OCI-LY7 (cell line): ENCODE measurements around the gene SLC8B1. TPM values are rescaled to one million over a fixed set of nuclear protein-coding genes. Genes with fewer than 3 reads are reported as not detected.

Source experiments
- BruUV-seq: library from RNA; stranded (reverse); fragments of 400-500 nt; replicated peaks from 2 replicates; lab custom pipeline; 2021; lab: Mats Ljungman, UMichigan
- CTCF ChIA-PET: fragments of 300-600 bp; sonication (Branson Sonifier 250); formaldehyde crosslinking; loops from one replicate; lab custom pipeline; 2022; ENCODE audit warnings: antibody characterized with exemption; ENCODE audit not compliant: unreplicated experiment; lab: Charles Lee
- POLR2A ChIA-PET: fragments of 300-600 bp; sonication (Branson Sonifier 250); formaldehyde crosslinking; loops from one replicate; lab custom pipeline; 2022; ENCODE audit warnings: antibody characterized with exemption; lab: Charles Lee
- DNase-seq: peaks from one replicate; pipeline ENCODE4 v3.0.0-alpha.2; 2015; ENCODE audit warnings: low spot score
- H2AFZ ChIP-seq: fragments of 200-600 bp; sonication (generic), shearing (Covaris generic); 2 replicates; pipeline ENCODE4 v1.6.1; 2014; ENCODE audit warnings: mild to moderate bottlenecking, antibody characterized with exemption, low read length, moderate library complexity
- H3K27ac ChIP-seq: fragments of 200-600 bp; sonication (generic); 2 replicates; pipeline ENCODE4 v1.5.1; 2014; ENCODE audit warnings: mixed run types, low read depth, mild to moderate bottlenecking, moderate library complexity, low read length, inconsistent platforms; ENCODE audit not compliant: poor library complexity, severe bottlenecking
- H3K36me3 ChIP-seq: fragments of 200-600 bp; sonication (generic); 2 replicates; pipeline ENCODE4 v1.6.1; 2014; ENCODE audit warnings: mild to moderate bottlenecking, antibody characterized with exemption, low read length, moderate library complexity, mixed read lengths; ENCODE audit not compliant: insufficient read depth
- H3K4me1 ChIP-seq: fragments of 200-600 bp; sonication (generic); 2 replicates; pipeline ENCODE4 v1.5.1; 2014; ENCODE audit warnings: mild to moderate bottlenecking, low read length; ENCODE audit not compliant: insufficient read depth, poor library complexity, severe bottlenecking
- H3K4me2 ChIP-seq: fragments of 200-600 bp; sonication (generic); 2 replicates; pipeline ENCODE4 v1.6.1; 2014; ENCODE audit warnings: mild to moderate bottlenecking, low read length
- H3K4me3 ChIP-seq: fragments of 200-600 bp; sonication (generic); 2 replicates; pipeline ENCODE4 v1.5.1; 2014; ENCODE audit warnings: mild to moderate bottlenecking, low read depth, low read length; ENCODE audit not compliant: poor library complexity, severe bottlenecking
- H3K79me2 ChIP-seq: fragments of 200-600 bp; sonication (generic); 2 replicates; pipeline ENCODE4 v1.6.1; 2016; ENCODE audit warnings: low read depth, mild to moderate bottlenecking, low read length, moderate library complexity, mixed read lengths; ENCODE audit not compliant: insufficient read depth
- H3K9me2 ChIP-seq: fragments of 200-600 bp; sonication (generic); 2 replicates; pipeline ENCODE4 v1.6.1; 2016; ENCODE audit warnings: mild to moderate bottlenecking, low read length, mixed read lengths; ENCODE audit not compliant: insufficient read depth
- H3K9me3 ChIP-seq: fragments of 200-600 bp; sonication (generic); 2 replicates; pipeline ENCODE4 v1.6.1; 2014; ENCODE audit warnings: mild to moderate bottlenecking, mixed run types, low read length, mixed read lengths
- H4K20me1 ChIP-seq: fragments of 200-600 bp; sonication (generic); 2 replicates; pipeline ENCODE4 v1.6.1; 2014; ENCODE audit warnings: mild to moderate bottlenecking, antibody characterized with exemption, low read length, moderate library complexity, mixed read lengths; ENCODE audit not compliant: insufficient read depth
- EZH2phosphoT487 ChIP-seq: fragments of 200-600 bp; sonication (generic); IDR thresholded peaks from 2 replicates; pipeline ENCODE4 v1.6.1; 2018; ENCODE audit warnings: low read depth, borderline replicate concordance, mild to moderate bottlenecking, mixed run types, antibody characterized with exemption, low read length, moderate library complexity, mixed read lengths
- intact Hi-C: fragments of 100-400 bp; cut with micrococcal nuclease; formaldehyde crosslinking; loops from one replicate; pipeline ENCODE4 v1.10.0; 2022; ENCODE audit not compliant: unreplicated experiment
- total RNA-seq, 2 experiments: library from RNA; depleted of rRNA in 1 of 2; stranded (reverse); fragments of >200 nt in 1 of 2; shearing (Covaris generic) in 1 of 2; gene quantifications; 2 replicates each; pipeline ENCODE4 v1.2.3, GENCODE V29; 2014 to 2022
- TF ChIP-seq, protein P1 (sequence below): fragments of 200-600 bp; sonication (generic); conservative IDR thresholded peaks from 2 replicates; pipeline ENCODE4 v1.5.1; 2014; ENCODE audit warnings: mild to moderate bottlenecking, antibody characterized with exemption, low read length, moderate library complexity, mixed read lengths

SLC8B1 gene
- total RNA-seq, 2 experiments from 2014 or later: 47.1 to 57.2 TPM

GRCh38 chr12:113381220-113381619 is 46.3 kb upstream of the SLC8B1 start:
- no TSS peak for BruUV-seq
- CTCF ChIA-PET: no interaction called here
- intact Hi-C loops: no loop called here
- no peak overlapping the region for H3K4me3 ChIP-seq
- no peak overlapping the region for H2AFZ ChIP-seq
- no peak overlapping the region for H3K4me2 ChIP-seq
- no peaks in the 10 kb centered on the region for H3K9me2 ChIP-seq
- no peaks in the 10 kb centered on the region for H3K9me3 ChIP-seq
- no peak for TF ChIP-seq EZH2phosphoT487
- TF ChIP-seq, protein P1, sequence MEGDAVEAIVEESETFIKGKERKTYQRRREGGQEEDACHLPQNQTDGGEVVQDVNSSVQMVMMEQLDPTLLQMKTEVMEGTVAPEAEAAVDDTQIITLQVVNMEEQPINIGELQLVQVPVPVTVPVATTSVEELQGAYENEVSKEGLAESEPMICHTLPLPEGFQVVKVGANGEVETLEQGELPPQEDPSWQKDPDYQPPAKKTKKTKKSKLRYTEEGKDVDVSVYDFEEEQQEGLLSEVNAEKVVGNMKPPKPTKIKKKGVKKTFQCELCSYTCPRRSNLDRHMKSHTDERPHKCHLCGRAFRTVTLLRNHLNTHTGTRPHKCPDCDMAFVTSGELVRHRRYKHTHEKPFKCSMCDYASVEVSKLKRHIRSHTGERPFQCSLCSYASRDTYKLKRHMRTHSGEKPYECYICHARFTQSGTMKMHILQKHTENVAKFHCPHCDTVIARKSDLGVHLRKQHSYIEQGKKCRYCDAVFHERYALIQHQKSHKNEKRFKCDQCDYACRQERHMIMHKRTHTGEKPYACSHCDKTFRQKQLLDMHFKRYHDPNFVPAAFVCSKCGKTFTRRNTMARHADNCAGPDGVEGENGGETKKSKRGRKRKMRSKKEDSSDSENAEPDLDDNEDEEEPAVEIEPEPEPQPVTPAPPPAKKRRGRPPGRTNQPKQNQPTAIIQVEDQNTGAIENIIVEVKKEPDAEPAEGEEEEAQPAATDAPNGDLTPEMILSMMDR: no peak
- no peak overlapping the region for H3K27ac ChIP-seq
- DNase-seq: no peak
- no peaks in the 10 kb centered on the region for H4K20me1 ChIP-seq
- no peaks in the 10 kb centered on the region for H3K4me1 ChIP-seq
- POLR2A ChIA-PET: no interaction called here
- H3K36me3 ChIP-seq: peaks cover 25% of the 10 kb centered on the region
- no peaks in the 10 kb centered on the region for H3K79me2 ChIP-seq

DNA sequence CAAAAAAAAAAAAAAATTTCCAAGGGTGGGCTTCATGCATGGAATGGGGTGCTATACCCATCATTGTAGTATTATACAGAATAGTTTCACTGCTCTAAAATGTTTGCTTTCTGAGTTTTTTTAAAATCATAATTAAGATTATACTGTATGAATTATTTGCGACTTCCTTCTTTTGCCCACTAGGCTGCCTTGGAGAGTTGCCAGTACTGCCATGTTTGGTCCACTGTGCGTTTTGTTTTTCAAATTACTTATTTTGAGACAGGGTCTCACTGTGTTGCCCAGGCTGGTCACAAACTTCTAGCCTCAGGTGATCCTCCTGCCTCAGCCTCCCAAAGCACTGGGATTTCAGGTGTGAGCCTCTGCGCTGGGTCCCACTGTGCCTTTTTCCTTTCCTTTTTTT is 43.4 kb upstream of the SLC8B1 start:
- CTCF ChIA-PET: no interaction called here
- H4K20me1 ChIP-seq: no peaks in the 10 kb centered on the region
- DNase-seq: no peak
- intact Hi-C loops: no loop called here
- no peak overlapping the region for H3K4me3 ChIP-seq
- BruUV-seq: no TSS peak
- no peaks in the 10 kb centered on the region for H3K9me3 ChIP-seq
- no peak overlapping the region for H3K4me2 ChIP-seq
- TF ChIP-seq, protein P1: no peak
- H2AFZ ChIP-seq: no peak overlapping the region
- no peaks in the 10 kb centered on the region for H3K79me2 ChIP-seq
- POLR2A ChIA-PET: no interaction called here
- H3K4me1 ChIP-seq: no peaks in the 10 kb centered on the region
- no peak overlapping the region for H3K27ac ChIP-seq
- no peaks in the 10 kb centered on the region for H3K9me2 ChIP-seq
- peaks cover 35% of the 10 kb centered on the region for H3K36me3 ChIP-seq

DNA sequence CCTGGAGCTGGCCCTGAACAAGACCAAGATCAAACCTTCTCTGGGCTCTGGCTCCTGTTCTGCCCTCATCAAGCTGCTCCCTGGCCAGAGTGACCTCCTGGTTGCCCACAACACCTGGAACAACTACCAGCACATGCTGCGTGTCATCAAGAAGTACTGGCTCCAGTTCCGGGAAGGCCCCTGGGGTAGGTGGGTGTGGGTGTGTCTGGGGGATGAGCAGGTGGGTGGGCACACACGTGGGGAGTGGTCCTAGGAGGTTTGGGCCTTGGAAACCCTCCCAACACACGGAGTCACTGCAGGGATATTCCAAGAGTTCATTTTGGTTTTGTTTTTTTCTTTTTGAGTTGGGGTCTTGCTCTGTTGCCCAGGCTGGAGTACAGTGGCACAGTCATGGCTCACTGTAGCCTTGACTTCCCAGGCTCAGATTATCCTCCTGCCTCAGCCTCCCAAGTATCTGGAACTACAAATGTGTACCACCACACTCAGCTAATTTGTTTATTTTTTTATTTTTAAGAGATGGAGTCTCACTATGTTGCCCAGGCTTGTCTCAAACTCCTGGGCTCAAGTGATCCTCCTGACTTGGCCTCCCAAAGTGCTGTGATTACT is 40.0 kb upstream of the SLC8B1 start:
- DNase-seq: no peak
- Histone ChIP-seq H3K9me3 (no peaks in the 10 kb centered on the region), H3K4me1 (no peaks in the 10 kb centered on the region), H2AFZ (no peak overlapping the region), H3K36me3 (peaks cover 30% of the 10 kb centered on the region), H3K4me3 (no peak overlapping the region), H4K20me1 (no peaks in the 10 kb centered on the region), H3K79me2 (no peaks in the 10 kb centered on the region), H3K4me2 (no peak overlapping the region), H3K9me2 (no peaks in the 10 kb centered on the region), H3K27ac (no peak overlapping the region)
- ChIA-PET POLR2A (no interaction called here), CTCF (no interaction called here)
- BruUV-seq: no TSS peak
- TF ChIP-seq, protein P1: no peak
- TF ChIP-seq EZH2phosphoT487: no peak
- intact Hi-C loops: no loop called here
